K562 (cell line): Measurements from ENCODE around the gene WDR62. TPM values are rescaled to one million over a fixed set of nuclear protein-coding genes. Genes with fewer than 3 reads are reported as not detected.

Experiments used
- CBFA2T3 ChIP-seq: fragments of 450-650 bp; IDR thresholded peaks from 2 replicates; pipeline ENCODE4 v1.6.1; 2017
- CHD1 ChIP-seq: fragments of 200-600 bp; sonication (generic); IDR thresholded peaks from one replicate; pipeline ENCODE4 v1.6.1; 2012; ENCODE audit warnings: mild to moderate bottlenecking, moderate library complexity, low read length, inconsistent platforms
- DACH1 ChIP-seq: fragments of 450-650 bp; IDR thresholded peaks from 2 replicates; pipeline ENCODE4 v1.6.1; 2018; ENCODE audit not compliant: partially characterized antibody
- EGR1 ChIP-seq: fragments of 450-650 bp; conservative IDR thresholded peaks from 2 replicates; pipeline ENCODE4 v1.6.1; 2017; ENCODE audit warnings: mild to moderate bottlenecking
- FOXK2 ChIP-seq, 2 experiments: fragments of 450-650 bp; IDR thresholded peaks in 1 of 2; conservative IDR thresholded peaks in 1 of 2; 2 replicates each; pipeline ENCODE4 v1.6.1; 2016; ENCODE audit warnings: low read depth in 2 of 2, mild to moderate bottlenecking in 1 of 2
- HDAC1 ChIP-seq, 2 experiments: fragments of 450-650 bp; IDR thresholded peaks; 2 replicates each; pipeline ENCODE4 v1.6.1; 2016 to 2017; ENCODE audit warnings: inconsistent platforms in 1 of 2, mild to moderate bottlenecking in 1 of 2, moderate library complexity in 1 of 2
- KDM1A ChIP-seq, 2 experiments: fragments of 450-650 bp; IDR thresholded peaks; 2 replicates each; pipeline ENCODE4 v1.6.1; 2016; ENCODE audit warnings: mild to moderate bottlenecking in 2 of 2
- NFXL1 ChIP-seq: fragments of 450-650 bp; formaldehyde crosslinking; IDR thresholded peaks from 2 replicates; pipeline ENCODE4 v1.4.0; 2021; ENCODE audit warnings: mild to moderate bottlenecking
- NR1H2 ChIP-seq: sonication (generic); formaldehyde crosslinking; IDR thresholded peaks from 2 replicates; pipeline ENCODE4 v1.4.0; 2020; ENCODE audit warnings: mild to moderate bottlenecking, missing genetic modification reagents
- POLR3G ChIP-seq: IDR thresholded peaks from 2 replicates; pipeline ENCODE4 v1.6.1; 2011; ENCODE audit not compliant: insufficient read length, insufficient replicate concordance; ENCODE audit errors: extremely low read depth
- ZNF143 ChIP-seq: sonication (generic); formaldehyde crosslinking; IDR thresholded peaks from 2 replicates; pipeline ENCODE4 v1.9.0; 2022; ENCODE audit warnings: mild to moderate bottlenecking, missing genetic modification reagents
- polyA plus RNA-seq, 8 experiments: library from polyadenylated mRNA; depleted of rRNA in 4 of 8; stranded (reverse) in 5 of 8; unstranded in 3 of 8; fragments of >200 nt; fragmentation: Nextera tagmentation in 2 of 8; fragmentation: Illumina TruSeq in 1 of 8; extraction: Ambion mirVana in 2 of 8; extraction: Trizol in 1 of 8; gene quantifications; 2 replicates each; pipeline versions ENCODE4 v1.2.1 to v1.2.3, GENCODE V29; 2011 to 2014; ENCODE audit warnings: inconsistent platforms in 1 of 8, missing spikeins in 1 of 8
- total RNA-seq, 7 experiments: library from RNA; depleted of rRNA in 6 of 7; stranded (reverse); fragments of >200 nt in 6 of 7; fragmentation: Illumina TruSeq in 2 of 7; extraction: Trizol in 2 of 7; gene quantifications; 2 replicates each; pipeline versions ENCODE4 v1.2.1 to v1.2.3, GENCODE V29; 2011 to 2021; ENCODE audit warnings: low replicate concordance in 1 of 7
- TF ChIP-seq, protein P1 (sequence below): sonication (generic); formaldehyde crosslinking; IDR thresholded peaks from 2 replicates; pipeline ENCODE4 v1.8.0; 2022; ENCODE audit warnings: missing genetic modification reagents, mild to moderate bottlenecking, borderline replicate concordance
- TF ChIP-seq, protein P2 (sequence below): fragments of 450-650 bp; IDR thresholded peaks from 2 replicates; pipeline ENCODE4 v1.6.1; 2016
- TF ChIP-seq, protein P3 (sequence below): fragments of 450-650 bp; IDR thresholded peaks from 2 replicates; pipeline ENCODE4 v1.6.1; 2016; ENCODE audit warnings: antibody characterized with exemption
- TF ChIP-seq, protein P4 (sequence below), 3 experiments: IDR thresholded peaks in 2 of 3; conservative IDR thresholded peaks in 1 of 3; 2 replicates each; pipeline ENCODE4 v1.5.1; 2011 to 2012; ENCODE audit warnings: low read length in 3 of 3, mild to moderate bottlenecking in 3 of 3, control low read depth in 2 of 3, improper control_type of control experiment in 1 of 3, inconsistent platforms in 1 of 3, low read depth in 1 of 3, mixed read lengths in 1 of 3, moderate library complexity in 1 of 3; ENCODE audit not compliant: insufficient read depth in 2 of 3
- TF ChIP-seq, protein P5 (sequence below), 2 experiments: IDR thresholded peaks in 1 of 2; conservative IDR thresholded peaks in 1 of 2; 2 replicates each; pipeline ENCODE4 v1.6.1; 2016; ENCODE audit warnings: low read depth in 2 of 2, mild to moderate bottlenecking in 1 of 2, missing compliant biosample characterization in 1 of 2, missing genetic modification characterization in 1 of 2, moderate library complexity in 1 of 2
- TF ChIP-seq, protein P6 (sequence below): sonication (generic); formaldehyde crosslinking; IDR thresholded peaks from 2 replicates; pipeline ENCODE4 v1.9.0; 2022; ENCODE audit warnings: mild to moderate bottlenecking, missing genetic modification reagents

The WDR62 gene
- total and polyA plus RNA-seq, 9 of the 15 experiments (the other 6 are each of a cell fraction or from before 2014, with no cell fraction given), result 0.35 to 32.8 (median 14.4) TPM

DNA sequence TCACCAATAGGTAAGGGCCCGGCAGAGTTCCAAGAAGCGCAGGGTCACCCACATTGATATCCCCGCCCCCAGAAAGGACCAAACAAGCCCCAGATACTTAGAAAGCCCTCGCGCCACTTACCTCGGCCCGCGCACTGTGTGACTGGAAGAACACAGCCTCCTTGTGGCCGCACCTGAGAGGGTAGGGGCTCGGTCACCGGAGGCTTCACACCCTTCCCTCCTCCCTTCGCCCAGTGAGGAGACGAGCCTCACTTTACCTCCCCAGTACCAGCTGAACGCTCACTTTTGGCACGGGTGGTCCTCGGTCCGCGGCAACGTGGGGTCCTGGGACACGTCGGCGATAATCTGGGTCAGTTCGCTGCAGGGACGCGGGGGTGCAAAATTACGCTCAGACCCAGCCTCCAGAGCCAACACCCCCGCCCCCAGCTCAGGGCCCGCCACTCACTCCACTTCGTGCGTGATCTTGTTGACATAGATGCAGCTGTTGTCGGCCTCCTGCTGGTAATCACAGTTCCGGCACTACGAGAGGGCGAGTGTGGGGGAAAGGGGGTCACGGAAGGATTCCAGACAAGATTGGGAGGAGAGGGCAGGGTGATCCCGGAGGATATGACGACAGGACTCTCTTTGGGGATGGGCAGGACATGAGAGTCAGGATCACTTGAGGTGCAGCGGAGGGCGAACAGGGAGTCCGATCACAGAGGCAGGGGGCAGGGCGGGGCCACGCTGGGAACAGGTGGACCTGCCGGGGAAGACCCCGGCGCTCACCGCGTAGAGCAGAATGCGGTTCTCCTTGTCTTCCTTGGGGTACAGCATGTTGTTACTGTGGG lies 59.4 kb downstream of the WDR62 start (continued):
- TF ChIP-seq, protein P1, sequence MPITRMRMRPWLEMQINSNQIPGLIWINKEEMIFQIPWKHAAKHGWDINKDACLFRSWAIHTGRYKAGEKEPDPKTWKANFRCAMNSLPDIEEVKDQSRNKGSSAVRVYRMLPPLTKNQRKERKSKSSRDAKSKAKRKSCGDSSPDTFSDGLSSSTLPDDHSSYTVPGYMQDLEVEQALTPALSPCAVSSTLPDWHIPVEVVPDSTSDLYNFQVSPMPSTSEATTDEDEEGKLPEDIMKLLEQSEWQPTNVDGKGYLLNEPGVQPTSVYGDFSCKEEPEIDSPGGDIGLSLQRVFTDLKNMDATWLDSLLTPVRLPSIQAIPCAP, result 0 out of 2 replicates have a peak, but pooled peaks have one; percentile 24
- TF ChIP-seq NR1H2 (CRISPR knock-in tag) (no peak), CHD1 (peak; percentile 7), HDAC1 (IDR thresholded peaks at IDR 0.05) (no peak; a peak in 1 of 4 replicates), POLR3G (no peak), EGR1 (peak; percentile 60), DACH1 (peak; percentile 8), ZNF143 (CRISPR knock-in tag) (no peak), KDM1A (IDR thresholded peaks at IDR 0.05) (0 out of 4 replicates have a peak, but pooled peaks of 1 of the 2 experiments have one; percentile 19), CBFA2T3 (peak; percentile 40; the same call in 1 of the 2 replicates), NFXL1 (no peak), FOXK2 (conservative IDR thresholded peaks at IDR 0.05 in 1 of 2, IDR thresholded peaks at IDR 0.05 in 1 of 2; ENCODE audit: low read depth in 2 of 2) (peak; percentile 55 to 71; a peak in 3 of 4 replicates)
- TF ChIP-seq, protein P2, sequence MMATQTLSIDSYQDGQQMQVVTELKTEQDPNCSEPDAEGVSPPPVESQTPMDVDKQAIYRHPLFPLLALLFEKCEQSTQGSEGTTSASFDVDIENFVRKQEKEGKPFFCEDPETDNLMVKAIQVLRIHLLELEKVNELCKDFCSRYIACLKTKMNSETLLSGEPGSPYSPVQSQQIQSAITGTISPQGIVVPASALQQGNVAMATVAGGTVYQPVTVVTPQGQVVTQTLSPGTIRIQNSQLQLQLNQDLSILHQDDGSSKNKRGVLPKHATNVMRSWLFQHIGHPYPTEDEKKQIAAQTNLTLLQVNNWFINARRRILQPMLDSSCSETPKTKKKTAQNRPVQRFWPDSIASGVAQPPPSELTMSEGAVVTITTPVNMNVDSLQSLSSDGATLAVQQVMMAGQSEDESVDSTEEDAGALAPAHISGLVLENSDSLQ, result peak; percentile 84
- TF ChIP-seq, protein P3, sequence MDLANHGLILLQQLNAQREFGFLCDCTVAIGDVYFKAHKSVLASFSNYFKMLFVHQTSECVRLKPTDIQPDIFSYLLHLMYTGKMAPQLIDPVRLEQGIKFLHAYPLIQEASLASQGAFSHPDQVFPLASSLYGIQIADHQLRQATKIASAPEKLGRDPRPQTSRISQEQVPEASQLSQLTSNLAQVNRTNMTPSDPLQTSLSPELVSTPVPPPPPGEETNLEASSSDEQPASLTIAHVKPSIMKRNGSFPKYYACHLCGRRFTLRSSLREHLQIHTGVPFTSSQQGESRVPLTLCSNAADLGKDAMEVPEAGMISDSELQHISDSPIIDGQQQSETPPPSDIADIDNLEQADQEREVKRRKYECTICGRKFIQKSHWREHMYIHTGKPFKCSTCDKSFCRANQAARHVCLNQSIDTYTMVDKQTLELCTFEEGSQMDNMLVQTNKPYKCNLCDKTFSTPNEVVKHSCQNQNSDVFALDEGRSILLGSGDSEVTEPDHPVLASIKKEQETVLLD, result 0 out of 2 replicates have a peak, but pooled peaks have one; percentile 14
- TF ChIP-seq, protein P4, sequence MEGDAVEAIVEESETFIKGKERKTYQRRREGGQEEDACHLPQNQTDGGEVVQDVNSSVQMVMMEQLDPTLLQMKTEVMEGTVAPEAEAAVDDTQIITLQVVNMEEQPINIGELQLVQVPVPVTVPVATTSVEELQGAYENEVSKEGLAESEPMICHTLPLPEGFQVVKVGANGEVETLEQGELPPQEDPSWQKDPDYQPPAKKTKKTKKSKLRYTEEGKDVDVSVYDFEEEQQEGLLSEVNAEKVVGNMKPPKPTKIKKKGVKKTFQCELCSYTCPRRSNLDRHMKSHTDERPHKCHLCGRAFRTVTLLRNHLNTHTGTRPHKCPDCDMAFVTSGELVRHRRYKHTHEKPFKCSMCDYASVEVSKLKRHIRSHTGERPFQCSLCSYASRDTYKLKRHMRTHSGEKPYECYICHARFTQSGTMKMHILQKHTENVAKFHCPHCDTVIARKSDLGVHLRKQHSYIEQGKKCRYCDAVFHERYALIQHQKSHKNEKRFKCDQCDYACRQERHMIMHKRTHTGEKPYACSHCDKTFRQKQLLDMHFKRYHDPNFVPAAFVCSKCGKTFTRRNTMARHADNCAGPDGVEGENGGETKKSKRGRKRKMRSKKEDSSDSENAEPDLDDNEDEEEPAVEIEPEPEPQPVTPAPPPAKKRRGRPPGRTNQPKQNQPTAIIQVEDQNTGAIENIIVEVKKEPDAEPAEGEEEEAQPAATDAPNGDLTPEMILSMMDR (IDR thresholded peaks at IDR 0.05 in 2 of 3, conservative IDR thresholded peaks at IDR 0.05 in 1 of 3; ENCODE audit: insufficient read depth in 2 of 3, low read depth in 1 of 3, low read length in 3 of 3), result peak; percentile 34 to 41 (median 35); a peak in 5 of 6 replicates
- TF ChIP-seq, protein P5, sequence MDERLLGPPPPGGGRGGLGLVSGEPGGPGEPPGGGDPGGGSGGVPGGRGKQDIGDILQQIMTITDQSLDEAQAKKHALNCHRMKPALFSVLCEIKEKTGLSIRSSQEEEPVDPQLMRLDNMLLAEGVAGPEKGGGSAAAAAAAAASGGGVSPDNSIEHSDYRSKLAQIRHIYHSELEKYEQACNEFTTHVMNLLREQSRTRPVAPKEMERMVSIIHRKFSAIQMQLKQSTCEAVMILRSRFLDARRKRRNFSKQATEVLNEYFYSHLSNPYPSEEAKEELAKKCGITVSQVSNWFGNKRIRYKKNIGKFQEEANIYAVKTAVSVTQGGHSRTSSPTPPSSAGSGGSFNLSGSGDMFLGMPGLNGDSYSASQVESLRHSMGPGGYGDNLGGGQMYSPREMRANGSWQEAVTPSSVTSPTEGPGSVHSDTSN (CRISPR knock-in tag; IDR thresholded peaks at IDR 0.05; ENCODE audit: low read depth), result no peak
- TF ChIP-seq, protein P5 (tag; conservative IDR thresholded peaks at IDR 0.05; ENCODE audit: low read depth), result 0 out of 2 replicates have a peak, but pooled peaks have one; percentile 12
- TF ChIP-seq, protein P6, sequence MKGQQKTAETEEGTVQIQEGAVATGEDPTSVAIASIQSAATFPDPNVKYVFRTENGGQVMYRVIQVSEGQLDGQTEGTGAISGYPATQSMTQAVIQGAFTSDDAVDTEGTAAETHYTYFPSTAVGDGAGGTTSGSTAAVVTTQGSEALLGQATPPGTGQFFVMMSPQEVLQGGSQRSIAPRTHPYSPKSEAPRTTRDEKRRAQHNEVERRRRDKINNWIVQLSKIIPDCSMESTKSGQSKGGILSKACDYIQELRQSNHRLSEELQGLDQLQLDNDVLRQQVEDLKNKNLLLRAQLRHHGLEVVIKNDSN, result no peak
